Heart left ventricle (tissue), 16 donors: Measurements from ENCODE around the gene LRPPRC. TPM values are rescaled to one million over a fixed set of nuclear protein-coding genes. Genes with fewer than 3 reads are reported as not detected.
"Not testable (repeated sequence)": the region's sequence is repeated elsewhere in the genome, so short reads cannot be mapped to it uniquely, and the experiment has no call there.

Source experiments
- ATAC-seq, 4 donors: fragments of 200-7000 bp; cut with Tn5 transposase; one replicate each; pipeline ENCODE4 v1.9.1; 2020 to 2022; ENCODE audit warnings: moderate library complexity in 4 of 4, mild to moderate bottlenecking in 3 of 4, moderate number of reproducible peaks in 1 of 4
- DNase-seq, 5 donors: peaks; one replicate each; pipeline ENCODE4 v3.0.0-alpha.2; 2020
- H3K27ac ChIP-seq, 12 donors: fragments of 200-600 bp; sonication (generic) in 4 of 12; one replicate each; pipeline versions ENCODE4 v1.5.0 to v1.8.0; 2016 to 2022; ENCODE audit warnings: mild to moderate bottlenecking in 2 of 12
- H3K27me3 ChIP-seq, 9 donors: fragments of 200-600 bp; sonication (generic) in 2 of 9; one replicate each; pipeline versions ENCODE4 v1.5.1 to v1.8.0; 2016 to 2022; ENCODE audit warnings: mild to moderate bottlenecking in 3 of 9
- H3K36me3 ChIP-seq, 9 donors: fragments of 200-600 bp; sonication (generic) in 2 of 9; one replicate each; pipeline versions ENCODE4 v1.5.0 to v1.8.0; 2018 to 2022; ENCODE audit warnings: mild to moderate bottlenecking in 2 of 9
- H3K4me1 ChIP-seq, 12 donors: fragments of 200-600 bp; sonication (generic) in 4 of 12; one replicate each; pipeline versions ENCODE4 v1.5.0 to v1.8.0; 2016 to 2022; ENCODE audit warnings: mild to moderate bottlenecking in 3 of 12
- H3K4me3 ChIP-seq, 12 donors: fragments of 200-600 bp; sonication (generic) in 4 of 12; one replicate each; pipeline versions ENCODE4 v1.5.0 to v1.8.0; 2017 to 2022; ENCODE audit warnings: mild to moderate bottlenecking in 9 of 12, moderate library complexity in 4 of 12
- H3K9me3 ChIP-seq, 12 donors: fragments of 200-600 bp; sonication (generic) in 4 of 12; one replicate each; pipeline versions ENCODE4 v1.5.0 to v1.8.0; 2016 to 2022; ENCODE audit warnings: mild to moderate bottlenecking in 1 of 12
- CTCF ChIP-seq, 12 donors: fragments of 200-600 bp; sonication (generic) in 4 of 12; IDR thresholded peaks; one replicate each; pipeline versions ENCODE4 v1.5.0 to v1.8.0; 2018 to 2022; ENCODE audit warnings: antibody characterized with exemption in 12 of 12, mild to moderate bottlenecking in 5 of 12
- POLR2A ChIP-seq, 2 donors: fragments of 450-650 bp; IDR thresholded peaks; one replicate each; pipeline ENCODE4 v1.6.1; 2017; ENCODE audit warnings: antibody characterized with exemption in 2 of 2, mild to moderate bottlenecking in 2 of 2, moderate library complexity in 2 of 2
- WGBS, 4 donors: extraction: QIAGEN DNeasy Blood & Tissue Kit in 2 of 4; methylation state at CpG; one replicate each; pipeline versions ENCODE4 v1.1.5 to v1.1.7; 2013 to 2018; 5-methylcytosine and 5-hydroxymethylcytosine counted together
- intact Hi-C, 10 donors: fragments of 100-400 bp; cut with DNase I; formaldehyde crosslinking; loops; one replicate each; pipeline versions ENCODE4 v1.11.1 to v1.14.2; 2022
- polyA plus RNA-seq, 2 donors: library from polyadenylated mRNA; stranded (reverse); fragments of 200-250 nt; gene quantifications; one replicate each; pipeline ENCODE4 v1.2.3, GENCODE V29; 2013
- total RNA-seq, 9 donors: library from RNA; depleted of rRNA in 2 of 9; stranded (reverse); fragments of >200 nt in 2 of 9; fragmentation: NEBNext Ultra II Directional in 3 of 9; extraction: Animal tissue kit (Norgen Biotek cat#: 25700) in 3 of 9; gene quantifications; one replicate each; pipeline versions ENCODE4 v1.1.0 to v1.2.4, GENCODE V29; 2016 to 2023
- donor health status: ischemic (EF 13 %, LVEDD 7.1; RV severe dilation, severe dysfunction).
- donor health status: healthy with polysubstance abuse.
- donor health status: DM: no; HTN: yes; CAD: no.
- donor health status: DM: no; HTN: no; CAD: no.
- donor health status: ischemic (EF 25% LVEDD 6.9; RV normal size, moderate dysfunction).
- donor health status: ischemic (EF 25% LVEDD 5.7; RV mildly dilated, moderate dysfunction).
- donor health status: healthy.
- donor health status: DM: yes; HTN: yes; CAD: no.
- donor health status: ischemic (EF 35%, LVEDD 5.7; RV mildly dilated, moderate dysfunction).
- donor health status: nonischemic (EF 11% LVEDD 7.7; RV severe dilation, severe dysfunction).
- donor health status: DM: yes; HTN: yes; CAD: no.
- donor health status: PGD.
- donor health status: ischemic (EF 29% LVEDD 5.4; RV normal size, mild dysfunction).
- donor health status: nonischemic (EF 23%, LVEDD 6.1; RV moderate dilation, normal function).

Gene LRPPRC
- total and polyA plus RNA-seq, 11 donors: 23.2 to 117 (median 88.0) TPM

DNA sequence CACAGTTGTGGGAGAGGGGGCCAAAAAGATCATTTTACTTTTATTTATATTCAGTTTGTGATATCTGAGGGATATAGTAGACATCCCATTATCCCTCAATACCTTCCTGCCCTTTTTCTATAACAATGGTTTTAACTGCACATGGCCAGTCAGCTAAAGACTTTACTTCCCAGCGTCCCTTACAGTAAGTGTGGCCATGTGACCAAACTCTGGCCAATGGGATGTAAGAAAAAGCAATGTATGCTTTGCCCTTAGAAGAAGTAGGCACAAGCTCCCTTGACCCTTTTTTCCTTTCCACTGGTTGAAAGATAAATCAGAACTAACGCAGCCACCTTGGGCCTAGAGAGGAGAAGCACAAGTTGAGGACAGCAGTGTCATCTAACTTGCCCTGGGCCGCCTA, 44.6 kb upstream of the LRPPRC start:
- intact Hi-C loops: loop anchor here in 9 of 10 donors (5.0 to 10.0 kb wide), 9 partner anchors 202 to 1454 kb away; no protein-coding TSS in a partner anchor
- no peak overlapping the region for H3K27ac ChIP-seq
- TF ChIP-seq CTCF (IDR thresholded peaks at IDR 0.05): no peak
- H3K9me3 ChIP-seq: no peaks in the 10 kb centered on the region
- no peak for DNase-seq
- no peak overlapping the region for H3K4me3 ChIP-seq
- no peaks in the 10 kb centered on the region for H3K36me3 ChIP-seq
- 75 to 87% (median 82%) methylated on average over 3 of the region's 3 CpGs for WGBS, 4 donors
- no peaks in the 10 kb centered on the region for H3K27me3 ChIP-seq
- H3K4me1 ChIP-seq: peaks cover 0 to 7% (median 2%) of the 10 kb centered on the region in 12 donors
- no peak for ATAC-seq

- 55 to 70% (median 59%) methylated on average over 6 of the region's 6 CpGs for WGBS, 4 donors
- no peaks in the 10 kb centered on the region for H3K27me3 ChIP-seq
- ATAC-seq: no peak
- no peak overlapping the region for H3K4me3 ChIP-seq
- intact Hi-C loops: no loop called here
- no peaks in the 10 kb centered on the region for H3K36me3 ChIP-seq
- no peak overlapping the region for H3K27ac ChIP-seq
- H3K4me1 ChIP-seq: no peaks in the 10 kb centered on the region
- no peaks in the 10 kb centered on the region for H3K9me3 ChIP-seq
- TF ChIP-seq CTCF (IDR thresholded peaks at IDR 0.05): no peak
- TF ChIP-seq POLR2A (IDR thresholded peaks at IDR 0.05): no peak
- DNase-seq: no peak
Observed at GRCh38 chr2:44038277-44038676, 42.5 kb upstream of the LRPPRC start.

DNA sequence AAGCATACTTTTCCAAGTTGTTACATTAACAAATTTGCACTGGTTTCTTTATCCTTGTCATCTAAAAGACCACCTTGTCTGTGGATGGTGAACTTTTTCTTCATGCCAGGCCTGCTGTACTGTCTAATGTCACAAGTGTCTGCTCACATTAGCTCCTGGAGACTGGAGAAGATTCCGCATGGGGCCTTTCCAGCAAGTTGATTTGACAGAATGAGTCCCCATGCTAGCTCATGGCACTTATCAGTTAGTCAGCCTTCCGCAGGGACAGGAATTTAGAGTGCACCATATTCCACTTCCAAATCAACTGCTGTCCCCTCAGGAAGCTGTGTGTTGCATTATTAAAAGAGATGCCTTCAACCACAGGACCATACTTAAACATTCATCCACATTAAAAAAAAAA, 41.4 kb upstream of the LRPPRC start:
- TF ChIP-seq CTCF (IDR thresholded peaks at IDR 0.05) (no peak), POLR2A (IDR thresholded peaks at IDR 0.05) (no peak)
- H3K4me1 ChIP-seq: no peaks in the 10 kb centered on the region
- 38 to 63% (median 41%) methylated on average over 2 of the region's 2 CpGs for WGBS, 4 donors
- ATAC-seq: no peak
- intact Hi-C loops: no loop called here
- peaks cover 0 to 4% (median 0%) of the 10 kb centered on the region in 9 donors for H3K27me3 ChIP-seq
- no peaks in the 10 kb centered on the region for H3K9me3 ChIP-seq
- H3K4me3 ChIP-seq: no peak overlapping the region
- no peak overlapping the region for H3K27ac ChIP-seq
- DNase-seq: no peak
- H3K36me3 ChIP-seq: no peaks in the 10 kb centered on the region

GRCh38 chr2:44033947-44034346, 38.2 kb upstream of the LRPPRC start:
- Histone ChIP-seq H3K27ac (no peak overlapping the region), H3K4me3 (no peak overlapping the region), H3K9me3 (no peaks in the 10 kb centered on the region), H3K36me3 (no peaks in the 10 kb centered on the region), H3K27me3 (peaks cover 0 to 15% (median 0%) of the 10 kb centered on the region in 9 donors), H3K4me1 (no peaks in the 10 kb centered on the region)
- DNase-seq: no peak
- ATAC-seq: no peak
- TF ChIP-seq CTCF (IDR thresholded peaks at IDR 0.05) (no peak), POLR2A (IDR thresholded peaks at IDR 0.05) (no peak)
- intact Hi-C loops: no loop called here

GRCh38 chr2:44027076-44027475, 31.3 kb upstream of the LRPPRC start:
- DNase-seq, H3K27me3 ChIP-seq, ATAC-seq, H3K9me3 ChIP-seq, H3K36me3 ChIP-seq, H3K27ac ChIP-seq, intact Hi-C loops, H3K4me1 ChIP-seq, H3K4me3 ChIP-seq: not testable (repeated sequence)
- WGBS, 4 donors: 74 to 85% (median 80%) methylated on average over 4 of the region's 4 CpGs
